ENCODE results near the gene DAPK1. TPM values are rescaled to one million over a fixed set of nuclear protein-coding genes. Genes with fewer than 3 reads are reported as not detected.
"Not testable (repeated sequence)": the region's sequence is repeated elsewhere in the genome, so short reads cannot be mapped to it uniquely, and the experiment has no call there.

DAPK1 gene
- total RNA-seq, 1 experiment from 2014 or later: 133 TPM

GRCh38 chr9:87740209-87740608 is 242.5 kb downstream of the DAPK1 start:
- no peak for TF ChIP-seq CTCF (IDR thresholded peaks at IDR 0.05; ENCODE audit: unreplicated experiment)
- H3K27ac Mint-ChIP-seq (ENCODE audit: unreplicated experiment): no peak overlapping the region
- DNase-seq: no peak
- CTCF ChIA-PET: no interaction called here
- no peaks in the 10 kb centered on the region for H3K36me3 Mint-ChIP-seq (ENCODE audit: insufficient read depth, unreplicated experiment)
- no peak overlapping the region for H3K4me3 Mint-ChIP-seq (ENCODE audit: low read depth, unreplicated experiment)
- peaks cover 5% of the 10 kb centered on the region for H3K9me3 Mint-ChIP-seq (ENCODE audit: low read depth, unreplicated experiment)
- BruUV-seq (replicated peaks): no TSS peak
- H3K27me3 Mint-ChIP-seq (ENCODE audit: unreplicated experiment): peaks cover 8% of the 10 kb centered on the region
- intact Hi-C loops (cut with micrococcal nuclease; ENCODE audit: unreplicated experiment): no loop called here
- no peaks in the 10 kb centered on the region for H3K4me1 Mint-ChIP-seq (ENCODE audit: low read depth, unreplicated experiment)

GRCh38 chr9:87741326-87741725 is 243.7 kb downstream of the DAPK1 start:
- peaks cover 5% of the 10 kb centered on the region for H3K9me3 Mint-ChIP-seq (ENCODE audit: low read depth, unreplicated experiment)
- no peaks in the 10 kb centered on the region for H3K36me3 Mint-ChIP-seq (ENCODE audit: insufficient read depth, unreplicated experiment)
- intact Hi-C loops (cut with micrococcal nuclease; ENCODE audit: unreplicated experiment): no loop called here
- TF ChIP-seq CTCF (IDR thresholded peaks at IDR 0.05; ENCODE audit: unreplicated experiment): no peak
- DNase-seq: no peak
- no peak overlapping the region for H3K4me3 Mint-ChIP-seq (ENCODE audit: low read depth, unreplicated experiment)
- peaks cover 8% of the 10 kb centered on the region for H3K27me3 Mint-ChIP-seq (ENCODE audit: unreplicated experiment)
- no peak overlapping the region for H3K27ac Mint-ChIP-seq (ENCODE audit: unreplicated experiment)
- no TSS peak for BruUV-seq (replicated peaks)
- no peaks in the 10 kb centered on the region for H3K4me1 Mint-ChIP-seq (ENCODE audit: low read depth, unreplicated experiment)
- CTCF ChIA-PET: no interaction called here

GRCh38 chr9:87741891-87742290 is 244.2 kb downstream of the DAPK1 start:
- Mint-ChIP-seq H3K4me3 (ENCODE audit: low read depth, unreplicated experiment) (no peak overlapping the region), H3K4me1 (ENCODE audit: low read depth, unreplicated experiment) (no peaks in the 10 kb centered on the region), H3K36me3 (ENCODE audit: insufficient read depth, unreplicated experiment) (no peaks in the 10 kb centered on the region), H3K9me3 (ENCODE audit: low read depth, unreplicated experiment) (peaks cover 5% of the 10 kb centered on the region), H3K27ac (ENCODE audit: unreplicated experiment) (no peak overlapping the region), H3K27me3 (ENCODE audit: unreplicated experiment) (peaks cover 8% of the 10 kb centered on the region)
- intact Hi-C loops (cut with micrococcal nuclease; ENCODE audit: unreplicated experiment): no loop called here
- DNase-seq: no peak
- TF ChIP-seq CTCF (IDR thresholded peaks at IDR 0.05; ENCODE audit: unreplicated experiment): no peak
- no TSS peak for BruUV-seq (replicated peaks)
- CTCF ChIA-PET: no interaction called here

GRCh38 chr9:87742813-87743428 is 245.3 kb downstream of the DAPK1 start:
- no TSS peak for BruUV-seq (replicated peaks)
- Mint-ChIP-seq H3K9me3 (ENCODE audit: low read depth, unreplicated experiment) (peaks cover 5% of the 10 kb centered on the region), H3K27me3 (ENCODE audit: unreplicated experiment) (peaks cover 8% of the 10 kb centered on the region), H3K36me3 (ENCODE audit: insufficient read depth, unreplicated experiment) (no peaks in the 10 kb centered on the region), H3K27ac (ENCODE audit: unreplicated experiment) (no peak overlapping the region), H3K4me1 (ENCODE audit: low read depth, unreplicated experiment) (no peaks in the 10 kb centered on the region), H3K4me3 (ENCODE audit: low read depth, unreplicated experiment) (no peak overlapping the region)
- no peak for TF ChIP-seq CTCF (IDR thresholded peaks at IDR 0.05; ENCODE audit: unreplicated experiment)
- no peak for DNase-seq
- CTCF ChIA-PET: no interaction called here
- intact Hi-C loops (cut with micrococcal nuclease; ENCODE audit: unreplicated experiment): no loop called here

GRCh38 chr9:87744247-87744646 is 246.6 kb downstream of the DAPK1 start:
- H3K4me1 Mint-ChIP-seq (ENCODE audit: low read depth, unreplicated experiment); BruUV-seq (replicated peaks); H3K27ac Mint-ChIP-seq (ENCODE audit: unreplicated experiment); H3K4me3 Mint-ChIP-seq (ENCODE audit: low read depth, unreplicated experiment); H3K9me3 Mint-ChIP-seq (ENCODE audit: low read depth, unreplicated experiment); H3K36me3 Mint-ChIP-seq (ENCODE audit: insufficient read depth, unreplicated experiment); CTCF ChIA-PET; intact Hi-C loops (cut with micrococcal nuclease; ENCODE audit: unreplicated experiment); H3K27me3 Mint-ChIP-seq (ENCODE audit: unreplicated experiment); DNase-seq: not testable (repeated sequence)

Data from Calu3 (cell line).